ENCODE data around the gene ATG2A.

- TF ChIP-seq CTCF (IDR thresholded peaks at IDR 0.05) (no peak), EZH2 (IDR thresholded peaks at IDR 0.05) (no peak), EZH2phosphoT487 (IDR thresholded peaks at IDR 0.05) (no peak)
Measured at GRCh38 chr11:64885367-64886286, 31.4 kb downstream of the ATG2A start.
